HL-60/S4 treated with phorbol 12-myristate 13-acetate at 8.2 ng/mL for 4 days and 3 days (cell line): ENCODE measurements around the gene GLMP.

Experiments
- in situ Hi-C: fragments of 300-500 bp; cut with MboI; formaldehyde crosslinking; loops from 2 replicates; pipeline ENCODE4 v1.15.0; 2022; ENCODE audit warnings: low sequenced_read_pairs

The GLMP gene

DNA sequence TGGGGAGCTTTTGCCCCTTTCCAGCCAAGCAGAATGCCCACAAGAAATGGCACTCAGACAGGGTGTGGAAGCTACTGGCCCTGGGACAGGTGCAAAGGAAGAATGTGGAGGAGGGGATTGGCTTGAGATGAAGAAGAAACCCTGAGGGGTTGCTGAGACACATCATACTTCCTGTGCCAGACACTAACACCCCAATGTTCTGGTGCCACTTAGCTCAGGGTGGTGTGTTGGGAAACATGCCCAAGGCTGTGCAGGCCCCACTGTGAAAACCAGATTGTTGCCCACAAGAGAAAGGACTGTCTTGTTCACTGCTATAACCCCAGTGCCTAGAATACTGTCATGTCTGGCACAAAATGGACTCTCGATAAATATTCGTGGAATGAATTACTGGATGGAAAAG lies 37.8 kb downstream of the GLMP start:
- in situ Hi-C loops = no loop called here

- in situ Hi-C loops = no loop called here
Measured at GRCh38 chr1:156253634-156254033, 41.8 kb downstream of the GLMP start.

GRCh38 chr1:156251527-156251926 lies 44.0 kb downstream of the GLMP start:
- in situ Hi-C loops = no loop called here

DNA sequence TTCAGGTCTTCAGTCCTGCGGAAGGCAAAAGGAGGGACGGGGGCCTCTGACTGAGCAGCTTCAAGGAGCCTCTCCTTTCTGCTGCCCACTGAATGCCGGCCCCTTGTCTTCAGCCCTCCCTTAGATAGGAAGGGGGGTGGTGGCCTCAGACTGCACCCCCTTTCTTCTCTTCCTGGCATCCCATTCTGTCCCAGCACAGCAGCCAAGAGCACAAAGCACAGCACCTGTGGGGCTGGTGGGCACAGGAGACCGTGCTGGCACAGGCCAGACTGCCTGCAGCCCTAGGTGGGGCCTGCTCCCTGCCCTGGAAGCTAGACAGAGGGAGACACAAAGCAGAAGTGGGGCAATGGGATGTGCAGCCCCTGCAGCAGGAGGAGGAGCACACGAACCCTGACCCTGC lies 45.9 kb downstream of the GLMP start:
- in situ Hi-C loops = no loop called here

- in situ Hi-C loops = no loop called here
Measured at GRCh38 chr1:156248323-156248683, 47.2 kb downstream of the GLMP start.

DNA sequence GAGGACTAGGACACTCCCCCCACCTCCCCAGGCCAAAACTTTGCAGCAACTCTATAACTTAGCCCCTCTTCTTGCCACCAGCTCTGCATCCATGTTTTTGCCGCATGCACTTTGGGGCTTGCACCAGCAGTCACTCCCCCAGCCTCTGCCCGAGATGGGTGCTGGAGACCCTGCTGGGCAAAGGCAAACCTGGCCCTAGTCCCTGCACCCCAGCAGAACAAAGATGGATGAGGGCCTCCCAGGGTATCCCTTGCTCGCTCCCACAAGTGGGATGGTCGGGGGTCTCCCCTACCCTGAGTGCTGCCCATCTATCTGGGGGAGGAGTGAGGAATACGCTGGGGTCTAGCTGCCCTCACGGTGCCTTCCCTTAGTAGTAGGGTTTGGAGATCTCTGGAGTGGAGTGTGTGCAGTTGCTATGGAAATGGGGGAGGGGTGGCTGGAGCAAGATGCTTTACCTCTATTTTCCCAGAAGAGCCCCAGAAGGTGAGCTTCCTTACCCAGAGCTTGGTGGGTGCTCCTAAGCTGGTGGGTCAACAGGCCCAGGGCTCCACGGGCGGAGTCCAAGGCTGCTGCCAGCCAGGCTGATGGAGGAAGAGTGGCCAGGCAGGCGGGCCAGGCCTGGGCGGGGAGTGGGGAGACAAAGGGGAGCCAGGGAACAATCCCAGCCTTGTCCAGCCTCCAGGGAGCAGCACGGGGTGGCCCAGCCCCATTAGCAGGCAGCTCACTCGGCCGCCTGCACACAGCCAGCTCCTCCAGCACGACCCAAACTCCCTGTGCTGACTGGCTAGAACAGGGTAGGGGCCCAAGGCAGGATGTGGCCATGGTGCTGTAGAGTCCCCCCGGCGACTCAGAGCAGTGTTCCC lies 47.8 kb downstream of the GLMP start, which contains the start of gene PAQR6:
PAQR6 (minus strand) TSS at position 597 of the 863 bp plus-strand sequence. CDS start 1,325 bp downstream, outside the sequence.
- in situ Hi-C loops = no loop called here

DNA sequence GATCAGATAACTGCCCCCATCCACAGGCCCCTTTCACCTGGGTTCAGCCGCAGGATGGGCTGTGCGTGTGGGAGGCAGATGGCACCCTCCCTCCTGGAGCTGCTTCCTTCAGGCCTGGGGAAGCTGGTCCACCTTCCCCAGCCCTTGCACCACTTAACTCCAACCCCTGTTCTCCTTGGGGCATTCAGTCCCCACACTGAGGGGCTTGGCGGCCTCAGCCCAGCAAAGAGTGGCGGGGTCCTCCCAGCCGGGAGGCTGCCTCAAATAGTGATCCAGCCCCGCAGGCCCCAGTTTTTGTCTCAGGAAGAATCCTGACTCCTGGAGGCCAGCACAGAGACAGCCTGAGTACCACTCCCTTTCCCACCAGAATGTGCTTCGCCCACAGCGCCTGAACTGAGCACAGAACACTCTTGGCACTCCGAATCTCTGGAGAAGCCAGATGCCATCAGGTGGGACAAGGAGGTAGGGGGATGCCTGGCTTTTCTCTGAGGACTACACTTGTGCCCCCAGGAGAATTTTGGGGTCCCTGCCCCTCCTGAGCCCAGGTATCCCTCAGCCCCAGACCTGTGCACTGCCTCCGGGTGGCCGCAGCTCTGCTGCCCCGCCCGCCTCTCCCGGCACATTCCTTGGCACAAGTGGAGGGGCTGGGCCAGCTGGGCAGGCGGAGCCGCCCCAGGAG lies 48.6 kb downstream of the GLMP start:
- in situ Hi-C loops = no loop called here

- in situ Hi-C loops = no loop called here
Measured at GRCh38 chr1:156246241-156246780, 49.2 kb downstream of the GLMP start.

- in situ Hi-C loops = no loop called here
Measured at GRCh38 chr1:156245451-156246232, 49.8 kb downstream of the GLMP start.

DNA sequence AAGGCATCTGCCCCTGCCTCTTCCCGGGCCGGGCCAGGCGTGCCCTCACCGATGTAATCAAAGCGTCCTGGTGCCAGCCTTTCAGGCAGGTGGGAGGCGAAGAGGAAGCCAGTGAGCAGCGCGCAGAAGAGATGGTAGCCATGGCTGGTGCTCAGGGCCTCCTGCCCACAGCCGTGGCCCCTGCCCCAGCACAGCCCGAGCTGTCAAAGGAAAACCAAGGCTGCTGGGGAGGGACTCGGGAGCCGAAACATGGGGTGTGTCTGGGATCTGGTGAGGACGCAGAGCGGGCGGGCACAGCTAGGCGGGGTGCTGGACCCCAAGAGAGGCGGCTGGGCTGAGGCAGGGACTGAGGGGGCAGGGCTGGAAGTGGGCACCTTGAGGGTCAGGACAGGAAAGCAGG lies 50.8 kb downstream of the GLMP start:
- in situ Hi-C loops = no loop called here

DNA sequence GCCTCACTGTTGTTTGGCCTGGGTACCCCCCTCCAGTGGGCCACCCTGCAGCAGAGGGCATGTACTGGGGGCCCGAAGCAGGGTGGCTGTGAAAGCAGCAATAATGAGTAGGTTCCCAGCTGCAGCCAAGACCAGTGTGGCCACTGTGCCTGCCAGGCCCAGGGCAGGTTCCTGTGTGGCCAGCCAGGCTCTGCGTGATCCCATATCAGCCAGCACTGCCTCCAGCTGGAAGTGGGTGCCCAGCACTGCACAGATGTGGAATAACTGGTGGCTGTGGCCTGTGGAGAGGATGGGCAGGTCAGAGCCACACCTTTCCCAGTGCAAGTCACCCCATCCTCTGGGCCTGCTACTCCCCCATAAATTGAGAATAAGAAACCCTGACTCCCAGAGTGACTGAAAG lies 51.4 kb downstream of the GLMP start:
- in situ Hi-C loops = no loop called here

DNA sequence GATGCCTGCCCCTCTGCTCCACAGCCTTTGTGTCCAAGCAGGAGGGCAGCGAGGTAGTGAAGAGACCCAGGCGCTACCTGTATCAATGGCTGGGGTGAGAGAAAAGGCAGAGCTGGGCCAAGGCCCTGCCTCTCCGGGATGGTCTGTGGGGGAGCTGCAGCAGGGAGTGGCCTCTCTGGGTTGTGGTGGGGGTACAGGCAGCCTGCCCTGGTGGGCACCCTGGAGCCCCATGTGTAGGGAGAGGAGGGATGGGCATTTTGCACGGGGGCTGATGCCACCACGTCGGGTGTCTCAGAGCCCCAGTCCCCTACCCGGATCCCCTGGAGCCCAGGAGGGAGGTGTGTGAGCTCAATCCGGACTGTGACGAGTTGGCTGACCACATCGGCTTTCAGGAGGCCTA lies 52.7 kb downstream of the GLMP start:
- in situ Hi-C loops = no loop called here
